Ishikawa (cell line): Measurements from ENCODE around the gene ARNT2.

Experiments used
- CEBPB ChIP-seq: IDR thresholded peaks from 2 replicates; pipeline ENCODE4 v1.6.1; 2012
- EP300 ChIP-seq: IDR thresholded peaks from 2 replicates; pipeline ENCODE4 v1.6.1; 2012; ENCODE audit warnings: borderline replicate concordance
- RAD21 ChIP-seq: IDR thresholded peaks from 2 replicates; pipeline ENCODE4 v1.6.1; 2012; ENCODE audit warnings: low read depth
- REST ChIP-seq: IDR thresholded peaks from 2 replicates; pipeline ENCODE4 v1.6.1; 2012; ENCODE audit warnings: low read depth, mild to moderate bottlenecking
- TAF1 ChIP-seq: IDR thresholded peaks from 2 replicates; pipeline ENCODE4 v1.6.1; 2012; ENCODE audit warnings: low read depth, mild to moderate bottlenecking
- TCF12 ChIP-seq: IDR thresholded peaks from 2 replicates; pipeline ENCODE4 v1.6.1; 2012; ENCODE audit warnings: low read depth
- YY1 ChIP-seq: IDR thresholded peaks from 2 replicates; pipeline ENCODE4 v1.6.1; 2012; ENCODE audit warnings: low read depth
- TF ChIP-seq, protein P1 (sequence below): IDR thresholded peaks from 2 replicates; pipeline ENCODE4 v1.6.1; 2012

- TF ChIP-seq RAD21: no peak
- TF ChIP-seq, protein P1, sequence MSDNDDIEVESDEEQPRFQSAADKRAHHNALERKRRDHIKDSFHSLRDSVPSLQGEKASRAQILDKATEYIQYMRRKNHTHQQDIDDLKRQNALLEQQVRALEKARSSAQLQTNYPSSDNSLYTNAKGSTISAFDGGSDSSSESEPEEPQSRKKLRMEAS: no peak
- no peak for TF ChIP-seq EP300
- TF ChIP-seq REST: no peak
- TF ChIP-seq TCF12: no peak
- no peak for TF ChIP-seq YY1
- TF ChIP-seq CEBPB: no peak
- no peak for TF ChIP-seq TAF1
These were observed 62.4 kb downstream of the ARNT2 start for GRCh38 chr15:80466543-80466942.
